NCI-H2227 (cell line): ENCODE measurements around the gene HIVEP3.
A peak's percentile ranks its signal among the peaks of the same experiment; 100 is the strongest.

ENCODE experiments used
- DNase-seq: peaks from one replicate; lab custom pipeline; 2025; ENCODE audit not compliant: unreplicated experiment; lab: John Stamatoyannopoulos, UW

The HIVEP3 gene

GRCh38 chr1:41657679-41658295 is 260.9 kb downstream of the HIVEP3 start:
- no peak for DNase-seq

DNA sequence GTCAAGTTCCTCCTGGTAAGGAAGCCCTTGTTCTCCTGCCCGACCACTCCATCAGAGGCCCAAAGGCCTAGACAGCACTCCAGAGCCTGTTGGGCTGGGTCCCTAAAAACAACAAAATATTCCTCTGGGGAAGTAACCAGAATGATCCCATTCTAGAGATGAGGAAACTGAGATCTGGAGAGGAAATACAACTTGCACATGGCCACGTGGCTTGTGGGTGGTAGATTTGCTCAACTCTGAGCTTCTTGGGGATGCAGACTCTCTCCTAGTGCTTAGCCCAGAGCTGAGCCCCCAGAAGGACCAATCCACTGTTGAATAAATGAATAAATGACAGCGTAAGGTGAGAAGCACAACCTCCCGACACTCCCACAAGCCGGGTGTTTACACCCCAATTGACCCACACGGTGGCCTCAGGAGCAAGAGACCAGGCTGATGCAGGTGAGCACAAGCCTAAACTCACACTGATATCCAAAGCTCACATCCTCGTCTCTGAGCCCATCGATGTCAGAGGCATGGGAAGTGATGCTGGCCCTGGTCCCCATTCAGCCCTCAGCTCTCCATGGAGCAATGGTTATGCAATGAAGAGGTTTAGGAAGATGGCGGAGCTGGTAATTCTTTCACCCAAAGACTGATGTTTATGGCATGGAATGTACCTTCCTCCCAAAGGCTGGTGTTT is 261.8 kb downstream of the HIVEP3 start:
- no peak for DNase-seq

DNA sequence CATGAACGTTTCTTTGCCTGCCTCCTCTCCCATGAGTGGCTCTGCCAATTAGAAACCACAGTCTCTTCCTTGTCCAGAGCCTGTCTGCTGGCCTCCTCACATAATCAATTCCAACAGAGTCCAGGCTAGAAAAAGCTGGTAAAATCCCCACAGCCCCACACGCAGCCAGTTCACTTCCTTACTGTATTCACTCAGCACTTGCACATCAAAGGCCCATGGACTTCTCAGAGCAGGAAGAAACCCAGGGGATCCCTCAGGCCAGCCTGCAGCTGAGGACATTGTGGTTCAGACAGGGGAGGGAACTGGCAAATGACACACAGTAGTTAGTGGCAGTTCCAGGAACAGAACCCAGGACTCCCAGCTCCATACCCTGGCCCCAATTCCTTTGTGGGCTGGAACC is 262.7 kb downstream of the HIVEP3 start:
- DNase-seq, result no peak

DNA sequence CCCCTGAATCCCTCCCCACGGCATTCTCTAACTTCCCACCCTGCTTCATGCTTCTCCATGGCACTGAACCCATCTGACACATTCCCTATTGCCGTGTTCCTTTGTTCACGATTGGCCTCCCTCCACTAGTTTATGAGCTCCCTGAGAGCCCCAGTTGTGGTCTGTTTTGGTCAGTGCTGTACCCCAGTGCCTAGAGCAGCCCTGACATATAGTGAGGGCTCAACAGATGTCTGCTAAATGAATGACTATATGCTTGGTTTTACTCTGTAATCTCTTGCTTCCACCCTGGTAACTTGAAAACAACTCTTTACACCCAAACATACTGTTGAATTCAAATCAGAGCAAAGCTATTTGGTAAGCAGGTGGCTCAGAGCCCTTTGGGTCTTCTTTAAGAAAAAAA is 263.1 kb downstream of the HIVEP3 start:
- no peak for DNase-seq

- DNase-seq, result no peak
These were observed 265.1 kb downstream of the HIVEP3 start for GRCh38 chr1:41653574-41653973.

- no peak for DNase-seq
These were observed 266.1 kb downstream of the HIVEP3 start for GRCh38 chr1:41652384-41653265.

DNA sequence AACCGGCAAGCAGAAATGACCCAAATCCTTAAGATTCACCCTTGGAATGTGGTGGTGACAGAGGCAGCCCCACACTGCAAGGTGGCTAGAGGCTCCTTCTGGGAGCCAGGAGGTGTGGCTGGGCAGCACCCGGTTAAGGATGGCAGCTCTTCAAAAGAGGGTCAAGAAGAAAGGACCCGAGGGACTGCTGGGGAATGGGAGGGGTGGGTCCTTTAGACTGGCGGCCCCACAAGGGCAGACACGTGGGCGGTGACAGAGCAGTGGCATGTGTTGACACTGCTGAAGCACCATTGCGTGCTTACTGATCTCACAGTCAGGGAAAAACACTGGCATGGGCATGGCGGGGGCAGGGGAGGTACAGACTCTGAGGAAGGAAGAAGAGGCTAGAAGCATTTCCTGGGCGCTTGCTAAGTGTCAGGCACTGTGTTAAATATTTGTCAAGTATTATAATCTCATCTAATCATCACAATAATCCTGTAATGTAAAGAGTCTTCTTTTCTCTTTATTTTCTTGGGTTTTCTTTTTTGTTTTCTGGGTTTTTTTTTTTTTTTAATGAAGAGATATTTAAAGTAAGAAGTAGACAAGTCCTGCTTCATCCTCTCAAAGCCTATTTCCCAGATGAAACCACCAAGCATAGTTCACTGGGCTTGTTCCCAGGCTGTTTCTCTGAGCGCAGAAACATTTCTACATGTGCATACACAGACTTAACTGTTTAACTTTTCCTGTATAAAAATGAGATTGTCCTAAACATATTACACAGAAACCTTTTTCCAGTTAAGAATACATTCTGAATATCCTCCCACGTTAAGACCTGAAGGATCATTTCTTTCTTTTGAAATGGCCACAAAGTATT is 268.5 kb downstream of the HIVEP3 start:
- peak; percentile 25 for DNase-seq

GRCh38 chr1:41649396-41650027 is 269.2 kb downstream of the HIVEP3 start:
- DNase-seq, result no peak

DNA sequence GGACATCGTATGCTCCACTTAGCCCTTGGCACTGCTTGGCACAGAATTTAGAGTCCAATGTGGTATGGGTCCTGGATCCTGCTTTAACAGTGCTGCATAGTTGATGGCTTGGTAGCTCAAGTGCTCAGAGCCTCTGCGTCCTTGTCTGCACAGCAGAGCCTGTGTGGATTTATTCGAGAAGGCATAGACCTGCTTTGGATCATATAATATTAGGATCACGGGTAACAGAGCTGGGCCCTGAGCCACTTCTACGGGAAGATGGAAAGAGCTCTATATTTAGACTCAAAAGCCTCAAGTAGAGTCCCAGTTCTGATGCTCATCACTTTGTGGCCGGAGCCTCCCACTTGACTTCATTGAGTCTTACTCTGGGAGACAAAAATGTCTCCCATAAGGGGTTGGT is 269.9 kb downstream of the HIVEP3 start:
- no peak for DNase-seq

DNA sequence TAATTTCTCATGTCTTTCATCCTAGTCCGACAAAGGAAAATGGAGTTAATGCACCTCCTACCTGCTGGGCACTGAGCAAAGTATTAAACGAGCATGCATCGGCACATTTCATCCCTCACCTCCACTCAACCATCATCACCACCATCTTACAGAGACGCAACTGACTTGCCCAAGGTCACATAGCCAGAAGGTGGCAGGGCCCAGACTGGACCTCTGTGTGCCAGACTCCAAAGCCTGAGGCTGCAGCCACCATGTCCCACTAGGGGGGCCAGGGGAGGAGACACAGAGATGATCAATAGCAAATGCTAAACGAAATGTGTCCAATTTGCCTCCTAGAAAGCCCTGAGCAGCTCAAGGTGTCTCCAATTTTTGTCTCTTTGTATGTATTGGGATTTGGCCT is 270.5 kb downstream of the HIVEP3 start:
- no peak for DNase-seq

DNA sequence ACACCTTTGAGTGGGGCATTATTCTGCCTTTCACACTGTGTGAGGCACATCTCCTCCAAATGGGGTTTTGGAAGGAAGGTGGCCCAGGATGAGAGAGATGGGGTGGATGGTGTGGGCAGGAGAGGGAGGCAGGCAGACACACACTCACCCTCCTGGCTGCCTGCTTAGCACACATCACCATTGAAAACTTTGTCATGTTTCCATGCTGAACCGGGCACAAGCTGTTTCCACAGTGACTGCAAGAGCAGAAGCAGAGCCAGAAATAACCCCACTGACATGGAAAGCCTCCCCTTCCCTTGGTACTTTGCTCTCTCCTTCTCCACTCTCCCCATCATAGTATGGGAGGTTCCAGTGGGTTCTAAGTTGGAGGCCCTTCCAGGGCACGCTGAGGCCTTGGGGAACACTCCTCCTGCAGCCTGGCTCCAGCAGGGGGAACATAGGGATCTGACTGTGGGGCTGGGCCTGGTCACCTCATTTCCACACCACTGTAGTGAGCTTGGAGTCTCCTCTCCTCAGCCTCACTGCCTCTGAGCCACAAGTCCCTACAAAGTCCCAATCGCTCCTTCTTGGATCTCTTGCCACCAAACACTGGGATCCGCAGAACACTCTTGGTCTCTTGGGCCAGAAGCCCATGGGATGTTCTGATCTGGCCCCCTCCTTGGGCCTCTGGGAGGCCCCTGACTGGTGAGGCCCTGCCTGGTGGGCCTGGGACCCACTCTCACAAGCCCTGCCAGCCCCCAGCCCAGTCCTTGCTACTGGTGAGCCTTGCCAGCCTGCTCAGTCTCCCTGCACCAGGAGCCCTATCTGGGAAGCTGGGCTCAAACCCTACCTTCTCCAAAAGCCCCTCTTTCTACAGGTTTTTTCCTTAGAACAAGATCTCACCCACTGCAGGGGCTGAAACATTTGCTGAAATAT is 271.2 kb downstream of the HIVEP3 start:
- no peak for DNase-seq

DNA sequence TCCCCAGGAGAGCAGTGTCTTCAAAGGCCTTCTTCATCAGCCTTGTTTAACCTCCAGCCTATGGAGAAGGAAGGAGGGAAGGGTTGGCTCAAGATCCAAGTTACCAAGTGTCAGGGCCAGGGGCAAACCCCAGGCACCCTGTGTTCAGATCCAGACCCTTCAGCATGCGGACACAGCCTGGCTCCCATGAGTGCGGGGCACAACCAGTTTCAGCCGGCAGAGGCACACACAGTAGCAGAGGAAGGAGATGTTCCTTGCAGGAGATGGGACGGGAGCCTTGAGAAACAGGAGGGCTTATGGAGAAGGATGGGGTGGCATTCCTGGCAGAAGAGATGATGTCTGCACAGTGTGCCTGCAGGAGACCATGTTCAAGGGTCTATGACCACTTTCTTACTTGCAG is 272.5 kb downstream of the HIVEP3 start:
- DNase-seq, result no peak

- no peak for DNase-seq
These were observed 273.7 kb downstream of the HIVEP3 start for GRCh38 chr1:41645062-41645461.

DNA sequence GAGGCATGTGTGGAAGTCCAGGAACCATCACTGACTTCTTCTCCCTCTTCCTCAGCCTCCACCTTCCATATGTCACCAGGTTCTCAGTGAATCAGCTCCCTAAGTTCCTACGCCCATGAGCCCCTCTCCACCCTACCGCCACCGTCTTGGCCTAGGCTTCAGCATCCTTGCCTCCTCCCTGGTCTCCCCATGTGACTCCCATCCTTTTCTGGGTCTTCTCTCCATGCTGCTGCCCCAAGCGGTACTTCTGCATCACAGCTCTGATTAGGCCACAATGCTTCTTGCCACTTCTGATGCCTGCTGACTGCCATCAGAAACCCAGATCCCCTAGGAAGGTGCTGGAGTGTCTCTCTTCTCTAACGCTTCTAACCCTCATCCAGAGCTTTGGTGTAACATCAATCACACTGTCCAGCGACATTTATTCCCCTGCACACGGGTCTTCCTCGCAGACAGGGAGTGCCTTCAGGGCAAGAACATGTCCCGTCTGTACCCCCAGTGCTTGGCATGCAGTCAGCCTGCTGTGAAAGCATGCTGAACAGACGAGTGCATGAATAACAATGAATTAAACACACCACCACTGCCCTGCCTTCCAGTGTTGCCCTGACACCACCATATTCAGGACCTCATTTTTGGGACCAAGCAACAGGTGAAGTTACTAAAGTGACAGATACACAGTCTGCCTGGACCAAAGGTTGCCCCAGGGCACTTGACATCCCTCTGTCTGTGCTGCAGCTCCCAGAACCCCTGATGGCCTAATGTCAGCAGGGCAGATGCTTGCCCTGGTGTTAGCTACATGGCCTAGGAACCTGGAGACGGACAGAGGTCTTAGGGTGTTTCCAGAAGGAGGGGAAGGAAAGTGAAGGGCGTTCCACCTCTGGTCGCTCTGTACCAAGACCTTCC is 275.6 kb downstream of the HIVEP3 start:
- DNase-seq, result no peak

DNA sequence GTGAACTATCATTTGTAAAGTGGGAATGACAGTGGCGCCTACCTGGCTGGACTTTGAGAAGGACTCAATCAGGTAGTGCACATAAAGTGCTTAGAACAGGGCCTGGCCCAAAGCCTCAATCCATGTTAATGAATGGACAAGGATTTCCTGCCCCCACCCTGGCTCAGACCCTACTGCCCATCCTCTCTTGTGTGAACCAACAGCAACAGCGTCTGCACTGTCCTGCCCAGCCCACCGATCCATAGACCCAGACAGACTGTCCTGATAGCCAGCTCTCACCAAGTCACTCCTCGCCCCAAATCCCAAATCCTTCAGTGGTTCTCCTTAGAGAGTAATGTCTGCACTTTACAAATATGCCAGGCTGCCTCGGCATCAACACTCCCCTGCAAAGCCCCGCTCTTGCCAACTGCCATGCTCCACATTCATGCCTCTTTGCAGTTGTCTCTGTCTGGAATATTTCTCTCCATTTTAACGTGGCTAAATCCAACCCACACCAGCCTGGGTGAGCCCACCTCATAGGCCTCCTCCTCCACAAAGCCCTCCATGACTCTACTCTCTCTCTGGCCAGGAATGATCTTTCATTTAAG is 276.7 kb downstream of the HIVEP3 start:
- no peak for DNase-seq

GRCh38 chr1:41641475-41641814 is 277.3 kb downstream of the HIVEP3 start:
- no peak for DNase-seq

- no peak for DNase-seq
These were observed 277.8 kb downstream of the HIVEP3 start for GRCh38 chr1:41640756-41641474.
